H1 (cell line): ENCODE results near the gene NR3C2. TPM values are rescaled to one million over a fixed set of nuclear protein-coding genes. Genes with fewer than 3 reads are reported as not detected.

Experiments used
- TEAD4 ChIP-seq: IDR thresholded peaks from 2 replicates; pipeline ENCODE4 v1.6.1; 2012; ENCODE audit warnings: low read depth, low read length, inconsistent platforms, mixed read lengths
- ZNF274 ChIP-seq: IDR thresholded peaks from 2 replicates; pipeline ENCODE4 v1.7.0; 2012; ENCODE audit warnings: low read length, borderline replicate concordance; ENCODE audit errors: extremely low read depth
- polyA plus RNA-seq, 7 experiments: library from polyadenylated mRNA; depleted of rRNA in 3 of 7; stranded (reverse) in 5 of 7; unstranded in 2 of 7; fragments of >200 nt in 5 of 7; fragments of 200-250 nt in 2 of 7; gene quantifications; 1 replicate in 5 of 7; 2 replicates in 1 of 7; 4 replicates in 1 of 7; pipeline versions ENCODE4 v1.2.1 to v1.2.3, GENCODE V29; 2011 to 2013; ENCODE audit warnings: missing spikeins in 2 of 7, mixed read lengths in 2 of 7
- total RNA-seq: library from RNA; stranded (reverse); fragmentation: NEBNext Ultra II Directional; extraction: Animal tissue kit (Norgen Biotek cat#: 25700); gene quantifications from 2 replicates; pipeline ENCODE4 v1.2.1, GENCODE V29; 2021

The NR3C2 gene
- total and polyA plus RNA-seq, 2 of the 8 experiments (the other 6 are each of a cell fraction or from before 2014, with no cell fraction given): 0.80 to 3.9 TPM

DNA sequence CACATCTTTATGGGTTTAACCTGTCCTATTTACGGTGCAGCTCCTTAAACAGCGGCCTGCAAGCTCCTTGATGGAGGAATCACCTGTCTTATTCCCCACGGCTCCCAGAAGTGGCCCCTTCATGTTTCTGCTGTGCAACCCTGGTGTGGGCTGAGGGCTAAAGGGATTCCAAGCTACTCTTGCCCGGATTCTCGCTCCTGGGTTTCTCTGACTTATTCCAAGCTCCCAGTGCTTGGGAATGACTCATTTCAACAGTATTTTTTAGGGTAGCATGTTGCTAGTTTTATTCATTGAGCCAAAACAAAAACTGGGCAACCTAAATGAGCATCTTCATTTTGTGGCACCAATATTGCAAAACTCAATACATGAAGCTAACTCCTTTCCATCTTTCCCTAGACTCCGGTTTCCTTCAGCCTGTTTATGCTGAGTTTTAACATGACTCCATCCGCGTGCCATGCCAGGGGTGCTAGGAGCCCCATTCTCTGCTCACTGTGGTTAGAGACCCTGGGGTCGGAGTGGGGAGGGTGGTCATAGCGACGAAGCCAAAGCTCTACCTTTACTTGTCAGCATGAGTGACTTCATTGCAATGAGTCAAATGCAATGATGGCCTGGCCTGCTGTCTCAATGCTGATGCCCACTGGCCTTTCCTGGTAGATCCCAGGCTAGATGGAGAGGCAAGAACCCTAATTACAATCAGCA, 349.7 kb downstream of the NR3C2 start (continued):
- TF ChIP-seq TEAD4 (no peak), ZNF274 (no peak)
